HUDEP-2 (cell line): ENCODE results near the gene MCAT.
"Not testable (repeated sequence)": the region's sequence is repeated elsewhere in the genome, so short reads cannot be mapped to it uniquely, and the experiment has no call there.

Experiments used
- DNase-seq, 76 experiments: peaks; one replicate each; lab custom pipeline; 2025; ENCODE audit not compliant: unreplicated experiment in 76 of 76; lab: John Stamatoyannopoulos, UW

The MCAT gene

GRCh38 chr22:43129426-43130425 is 13.5 kb downstream of the MCAT start:
- peak in 30 of 76 experiments; percentile 6 to 48 (median 28) for DNase-seq

GRCh38 chr22:43128928-43129424 is 14.2 kb downstream of the MCAT start:
- DNase-seq: peak in 22 of 76 experiments; percentile 7 to 39 (median 18)

GRCh38 chr22:43128116-43128515 is 15.1 kb downstream of the MCAT start:
- DNase-seq: no peak

GRCh38 chr22:43127166-43127908 is 15.9 kb downstream of the MCAT start:
- DNase-seq: peak in 12 of 76 experiments; percentile 6 to 48 (median 18)

- DNase-seq: peak in 1 of 76 experiments; percentile 6
Observed at GRCh38 chr22:43126501-43127165, 16.6 kb downstream of the MCAT start.

GRCh38 chr22:43118953-43119458 is 24.2 kb downstream of the MCAT start:
- DNase-seq: peak in 13 of 76 experiments; percentile 12 to 48 (median 25)

DNA sequence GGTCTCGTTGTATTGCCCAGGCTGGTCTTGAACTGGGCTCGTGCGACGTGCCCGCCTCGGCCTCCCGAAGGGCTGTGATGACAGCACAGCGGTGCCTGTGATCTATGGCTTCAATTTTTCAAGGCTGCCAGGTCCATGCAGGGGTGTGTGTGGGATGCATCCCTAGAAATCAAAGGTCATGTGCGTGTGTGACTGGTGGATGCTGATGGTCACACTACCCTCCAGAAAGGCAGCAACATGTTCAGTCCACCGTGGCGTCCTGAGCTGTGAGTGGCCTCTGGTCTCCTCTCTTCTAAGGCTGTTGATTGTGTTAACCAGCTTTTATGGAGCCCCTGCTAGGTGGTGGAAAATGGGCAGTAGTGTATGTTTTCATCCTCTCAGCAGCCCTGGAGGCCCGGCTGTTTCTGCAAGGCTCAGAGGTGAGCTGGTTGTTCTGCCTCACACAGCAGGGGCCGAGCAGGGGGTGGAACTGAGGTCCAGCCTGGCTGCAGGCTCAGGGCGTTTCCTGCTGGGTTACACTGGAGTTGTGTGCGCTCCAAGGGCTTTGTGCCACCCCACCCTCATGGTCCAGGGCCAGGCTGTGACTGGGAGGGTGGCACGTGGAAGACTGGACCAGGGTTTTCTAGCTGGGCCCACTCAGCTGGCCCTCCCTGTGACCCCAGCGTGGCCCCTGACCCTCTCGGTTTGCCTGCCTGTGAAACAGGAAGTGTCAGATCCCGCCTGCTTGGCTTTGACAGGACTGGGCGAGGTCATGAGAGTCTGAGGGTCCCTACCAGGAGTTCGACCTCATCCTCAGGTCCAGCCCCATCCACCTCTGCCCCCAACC is 25.0 kb downstream of the MCAT start:
- peak in 4 of 76 experiments; percentile 8 to 23 (median 16) for DNase-seq

DNA sequence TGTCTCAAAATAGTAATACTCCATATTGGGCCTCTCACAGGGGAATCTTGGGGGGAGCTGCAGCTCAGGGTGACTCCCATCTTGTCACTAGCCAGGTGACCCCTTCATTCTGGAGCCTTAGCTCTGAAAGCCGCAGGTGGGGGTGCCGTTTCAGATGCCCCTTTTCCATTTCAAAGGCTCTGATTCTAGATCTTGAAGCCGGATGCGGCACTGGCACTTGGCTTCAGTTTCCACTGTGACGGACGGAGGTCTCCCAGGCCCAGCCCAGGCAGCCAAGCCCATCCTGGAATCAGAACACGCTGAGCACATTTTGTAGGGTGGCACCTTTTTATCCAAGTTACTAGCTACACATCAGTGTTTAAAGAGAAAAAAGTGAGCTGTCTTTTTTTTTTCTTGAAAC is 26.3 kb downstream of the MCAT start:
- no peak for DNase-seq

DNA sequence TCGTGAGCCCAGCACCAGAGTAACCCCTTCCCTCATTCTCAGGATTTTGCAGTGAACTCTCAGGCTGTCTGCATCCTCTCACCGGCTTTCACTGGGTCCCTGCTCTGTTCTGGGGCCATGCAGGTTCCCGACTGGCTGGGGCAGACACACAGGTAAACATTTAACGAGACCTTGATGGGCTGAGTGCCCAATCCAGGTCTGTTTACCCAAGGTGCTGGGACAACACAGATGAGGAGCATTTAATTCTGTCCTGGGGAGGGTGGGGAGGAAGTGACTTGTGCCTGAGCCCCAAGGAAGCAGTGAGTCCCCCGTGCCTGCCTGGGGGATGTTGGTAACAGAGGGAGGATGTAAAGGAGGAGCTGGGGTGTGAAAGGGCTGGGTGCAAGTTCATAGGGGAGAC is 28.2 kb downstream of the MCAT start:
- DNase-seq: no peak

DNA sequence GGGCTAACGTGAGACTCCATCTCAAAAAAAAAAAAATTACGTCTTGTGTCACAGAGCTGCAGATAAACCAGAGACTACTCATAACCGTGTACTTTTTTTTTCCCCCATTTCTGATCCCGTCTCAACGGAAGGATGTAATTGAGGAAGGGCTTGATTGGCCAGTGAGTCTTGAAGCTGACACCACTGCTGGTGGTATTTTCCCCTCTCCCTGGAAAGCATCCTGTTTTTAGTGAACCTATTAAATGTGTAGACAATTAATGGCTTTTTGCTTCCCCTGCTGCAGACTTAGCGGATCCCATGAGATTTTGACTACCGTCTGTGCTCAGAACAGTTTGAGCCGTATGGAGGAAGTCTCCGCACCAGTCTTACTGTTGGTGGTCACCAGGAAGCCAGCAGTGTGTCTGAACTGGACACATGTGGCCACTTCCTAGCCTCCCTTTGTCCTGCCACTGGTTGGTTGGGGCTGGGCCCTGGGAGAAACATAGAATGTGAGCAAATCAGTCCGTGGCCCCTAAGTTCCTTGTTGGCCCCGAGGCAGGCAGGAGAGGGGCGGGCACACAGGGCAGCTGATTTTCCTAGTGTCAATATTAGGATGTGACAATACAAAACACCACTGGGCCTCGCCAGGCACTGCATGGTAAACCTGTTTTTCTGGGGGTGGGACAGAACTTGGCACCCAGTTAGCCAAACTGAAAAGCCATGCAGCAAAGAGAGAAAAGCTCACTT is 29.5 kb downstream of the MCAT start:
- no peak for DNase-seq

- peak in 9 of 76 experiments; percentile 5 to 27 (median 15) for DNase-seq
Observed at GRCh38 chr22:43110927-43111623, 32.1 kb downstream of the MCAT start.

DNA sequence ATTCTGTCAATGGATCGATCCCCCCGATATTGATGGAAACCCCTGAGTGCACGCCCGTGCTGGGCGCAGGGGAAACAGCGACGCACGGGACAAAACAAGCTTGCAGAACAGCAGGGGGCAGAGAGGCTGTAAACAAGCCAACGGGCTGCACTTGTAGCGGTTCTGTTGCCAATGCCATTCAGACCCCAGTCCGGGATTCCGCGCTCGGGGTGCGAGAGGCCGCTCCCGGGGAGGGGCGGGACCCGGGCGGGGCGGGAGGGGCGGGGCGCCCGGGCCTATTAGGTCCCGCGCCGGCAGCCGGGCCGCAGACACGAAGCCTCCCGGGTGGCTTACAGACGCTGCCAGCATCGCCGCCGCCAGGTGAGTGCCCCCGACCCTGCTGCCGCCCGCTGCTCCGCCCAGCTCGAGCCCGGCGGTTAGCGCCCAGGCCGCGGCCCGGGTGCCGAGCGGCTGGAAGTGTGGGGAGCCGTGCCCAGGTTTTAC is 32.7 kb downstream of the MCAT start, which contains the start of gene BIK:
Gene BIK, plus strand, starts transcription at position 307 of the 483 bp plus-strand sequence. CDS start 13,273 bp downstream, outside the sequence.
- peak in 69 of 76 experiments; percentile 24 to 82 (median 65) for DNase-seq

DNA sequence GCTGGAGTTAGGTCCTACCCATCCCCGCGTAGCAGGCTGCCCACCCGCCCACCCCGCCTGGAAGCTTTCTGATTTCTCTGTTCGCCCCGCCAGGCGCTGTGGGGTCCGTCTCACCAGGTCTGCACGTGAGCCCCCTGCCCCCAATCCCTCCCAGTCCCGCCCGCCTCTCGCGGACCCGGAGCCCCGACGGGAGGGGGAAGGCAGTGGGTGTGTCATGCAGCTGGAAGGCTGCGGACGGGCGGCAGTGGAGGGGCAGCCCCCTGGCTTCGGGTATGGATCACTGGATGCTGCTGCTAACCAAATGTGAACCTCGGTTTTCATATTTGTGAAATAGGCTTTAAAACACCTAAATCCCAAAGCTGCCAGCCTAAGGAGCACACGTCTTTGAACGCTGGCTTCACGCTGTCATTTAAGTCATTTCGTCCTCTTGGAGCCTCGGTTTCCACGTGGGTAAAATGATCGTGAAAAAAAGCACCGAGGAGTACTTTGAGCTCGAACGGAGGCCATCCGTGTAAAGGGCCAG is 33.2 kb downstream of the MCAT start:
- peak in 12 of 76 experiments; percentile 80 to 100 (median 98) for DNase-seq

- no peak for DNase-seq
Observed at GRCh38 chr22:43109511-43109910, 33.7 kb downstream of the MCAT start.

DNA sequence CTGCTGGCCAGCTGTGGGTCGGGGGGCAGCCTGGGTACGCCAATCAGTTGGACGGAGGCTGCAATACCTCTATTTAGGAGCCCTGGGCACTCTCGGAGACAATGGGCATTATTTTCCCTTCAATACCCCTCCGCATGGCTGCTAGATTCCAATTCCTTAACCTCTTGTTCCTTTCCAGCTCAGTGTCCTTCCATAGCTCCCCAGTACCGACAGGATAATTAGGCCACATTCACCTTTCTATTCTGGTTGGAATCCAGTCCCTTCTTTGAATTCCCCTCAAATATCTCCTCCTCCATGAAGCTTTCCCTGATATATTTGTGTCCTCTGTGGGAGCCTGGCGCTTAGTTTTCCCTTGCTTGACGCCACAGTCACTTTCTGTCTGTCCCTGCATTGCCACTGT is 36.9 kb downstream of the MCAT start:
- DNase-seq: no peak

DNA sequence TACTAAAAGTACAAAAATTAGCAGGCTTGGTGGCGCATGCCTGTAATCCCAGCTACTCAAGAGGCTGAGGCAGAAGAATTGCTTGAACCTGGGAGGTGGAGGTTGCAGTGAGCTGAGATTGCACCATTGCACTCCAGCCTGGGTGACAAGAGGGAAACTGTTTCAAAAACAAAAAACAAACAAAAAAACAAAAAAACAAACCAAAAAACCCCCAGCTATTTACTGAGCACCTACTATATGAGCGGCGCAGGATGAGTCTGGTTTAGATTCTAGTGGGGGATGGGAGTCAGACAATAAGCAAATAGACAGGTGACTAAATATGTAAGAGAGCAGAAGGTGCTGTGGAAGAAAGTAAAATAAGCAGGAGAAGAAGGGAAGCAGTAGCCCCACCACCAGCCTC is 38.2 kb downstream of the MCAT start:
- DNase-seq: not testable (repeated sequence)

DNA sequence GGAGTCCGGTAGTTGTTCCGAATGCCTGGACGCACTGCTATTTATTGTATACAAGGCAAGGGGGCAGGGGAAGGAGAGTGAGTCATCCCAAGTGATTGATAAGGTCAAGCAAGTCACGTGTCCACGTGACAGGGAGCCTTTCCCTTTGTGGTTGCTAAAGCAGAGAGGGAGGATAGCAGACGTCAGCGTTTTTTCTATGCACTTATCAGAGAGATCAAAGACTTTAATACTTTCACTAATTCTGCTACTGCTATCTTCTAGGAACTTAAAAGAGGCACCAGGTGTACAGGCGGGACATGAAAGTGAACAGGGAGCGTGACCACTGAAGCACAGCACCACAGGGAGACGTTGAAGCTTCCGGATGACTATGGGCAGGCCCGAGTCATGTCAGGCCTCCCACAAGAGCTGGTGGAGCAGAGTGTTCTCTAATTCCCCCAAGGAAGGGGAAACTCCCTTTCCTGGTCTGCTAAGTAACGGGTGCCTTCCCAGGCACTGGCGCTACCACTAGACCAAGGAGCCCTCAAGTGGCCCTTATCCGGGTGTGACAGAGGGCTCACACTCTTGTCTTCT is 39.1 kb downstream of the MCAT start:
- peak in 73 of 76 experiments; percentile 56 to 93 (median 80) for DNase-seq
